ENCODE results near the gene AFG3L2.
"Not testable (repeated sequence)": the region's sequence is repeated elsewhere in the genome, so short reads cannot be mapped to it uniquely, and the experiment has no call there.

DNA sequence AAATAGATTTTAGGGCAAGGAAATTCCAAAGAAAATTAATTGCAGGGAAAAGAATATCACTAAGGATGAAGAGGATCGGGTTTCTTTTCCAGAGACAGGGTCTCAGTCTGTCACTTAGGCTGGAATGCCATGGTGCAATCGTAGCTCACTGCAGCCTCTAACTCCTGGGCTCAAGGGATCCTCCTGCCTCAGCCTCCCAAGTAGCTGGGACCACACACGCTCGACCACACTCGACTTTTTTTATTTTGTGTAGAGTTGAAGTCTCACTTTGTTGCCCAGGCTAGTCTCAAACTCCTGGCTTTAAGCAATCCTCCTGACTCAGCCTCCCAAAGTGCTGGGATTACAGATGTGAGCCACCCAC is 1.2 kb upstream of the AFG3L2 start:
- TF ChIP-seq, protein P1, sequence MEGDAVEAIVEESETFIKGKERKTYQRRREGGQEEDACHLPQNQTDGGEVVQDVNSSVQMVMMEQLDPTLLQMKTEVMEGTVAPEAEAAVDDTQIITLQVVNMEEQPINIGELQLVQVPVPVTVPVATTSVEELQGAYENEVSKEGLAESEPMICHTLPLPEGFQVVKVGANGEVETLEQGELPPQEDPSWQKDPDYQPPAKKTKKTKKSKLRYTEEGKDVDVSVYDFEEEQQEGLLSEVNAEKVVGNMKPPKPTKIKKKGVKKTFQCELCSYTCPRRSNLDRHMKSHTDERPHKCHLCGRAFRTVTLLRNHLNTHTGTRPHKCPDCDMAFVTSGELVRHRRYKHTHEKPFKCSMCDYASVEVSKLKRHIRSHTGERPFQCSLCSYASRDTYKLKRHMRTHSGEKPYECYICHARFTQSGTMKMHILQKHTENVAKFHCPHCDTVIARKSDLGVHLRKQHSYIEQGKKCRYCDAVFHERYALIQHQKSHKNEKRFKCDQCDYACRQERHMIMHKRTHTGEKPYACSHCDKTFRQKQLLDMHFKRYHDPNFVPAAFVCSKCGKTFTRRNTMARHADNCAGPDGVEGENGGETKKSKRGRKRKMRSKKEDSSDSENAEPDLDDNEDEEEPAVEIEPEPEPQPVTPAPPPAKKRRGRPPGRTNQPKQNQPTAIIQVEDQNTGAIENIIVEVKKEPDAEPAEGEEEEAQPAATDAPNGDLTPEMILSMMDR (IDR thresholded peaks at IDR 0.05): not testable (repeated sequence)
- TF ChIP-seq POLR2A (IDR thresholded peaks at IDR 0.05): not testable (repeated sequence)
